Measurements from ENCODE around the gene ERBIN.

DNA sequence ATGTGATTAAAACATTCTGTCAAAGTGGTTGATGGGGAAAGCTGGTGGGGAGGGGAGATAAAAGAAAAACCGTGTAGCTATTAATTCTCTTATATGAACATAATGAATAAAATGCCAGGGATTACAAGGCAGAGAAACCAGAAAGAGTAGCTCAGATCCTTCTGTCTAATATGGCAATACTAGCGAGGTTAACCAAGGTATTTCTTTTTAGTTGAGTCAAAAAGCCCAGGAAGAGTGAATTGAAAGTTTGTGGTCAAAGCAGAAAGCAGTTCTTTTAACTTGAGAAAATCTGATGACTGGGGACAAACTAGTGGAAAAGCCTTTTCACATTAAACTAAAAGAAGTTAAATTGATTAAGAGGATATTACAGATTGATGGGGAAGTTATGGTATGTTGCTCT is 76.0 kb downstream of the ERBIN start:
- TF ChIP-seq, protein P1, sequence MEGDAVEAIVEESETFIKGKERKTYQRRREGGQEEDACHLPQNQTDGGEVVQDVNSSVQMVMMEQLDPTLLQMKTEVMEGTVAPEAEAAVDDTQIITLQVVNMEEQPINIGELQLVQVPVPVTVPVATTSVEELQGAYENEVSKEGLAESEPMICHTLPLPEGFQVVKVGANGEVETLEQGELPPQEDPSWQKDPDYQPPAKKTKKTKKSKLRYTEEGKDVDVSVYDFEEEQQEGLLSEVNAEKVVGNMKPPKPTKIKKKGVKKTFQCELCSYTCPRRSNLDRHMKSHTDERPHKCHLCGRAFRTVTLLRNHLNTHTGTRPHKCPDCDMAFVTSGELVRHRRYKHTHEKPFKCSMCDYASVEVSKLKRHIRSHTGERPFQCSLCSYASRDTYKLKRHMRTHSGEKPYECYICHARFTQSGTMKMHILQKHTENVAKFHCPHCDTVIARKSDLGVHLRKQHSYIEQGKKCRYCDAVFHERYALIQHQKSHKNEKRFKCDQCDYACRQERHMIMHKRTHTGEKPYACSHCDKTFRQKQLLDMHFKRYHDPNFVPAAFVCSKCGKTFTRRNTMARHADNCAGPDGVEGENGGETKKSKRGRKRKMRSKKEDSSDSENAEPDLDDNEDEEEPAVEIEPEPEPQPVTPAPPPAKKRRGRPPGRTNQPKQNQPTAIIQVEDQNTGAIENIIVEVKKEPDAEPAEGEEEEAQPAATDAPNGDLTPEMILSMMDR (IDR thresholded peaks at IDR 0.05; ENCODE audit: low read length): no peak
- TF ChIP-seq EZH2 (IDR thresholded peaks at IDR 0.05; ENCODE audit: borderline replicate concordance, low read length): no peak

All from OCI-LY1 (cell line).